UCSD-AML1 (cell line): ENCODE measurements around the gene HIVEP2.

Experiments
- DNase-seq: peaks from one replicate; lab custom pipeline; 2025; ENCODE audit not compliant: unreplicated experiment; lab: John Stamatoyannopoulos, UW

Gene HIVEP2

GRCh38 chr6:142821860-142822259 lies 123.1 kb downstream of the HIVEP2 start:
- DNase-seq = no peak

- no peak for DNase-seq
Measured at GRCh38 chr6:142821164-142821716, 123.7 kb downstream of the HIVEP2 start.

- no peak for DNase-seq
Measured at GRCh38 chr6:142820338-142821051, 124.5 kb downstream of the HIVEP2 start.

- peak; percentile 32 for DNase-seq
Measured at GRCh38 chr6:142819603-142820337, 125.2 kb downstream of the HIVEP2 start.

GRCh38 chr6:142816486-142816885 lies 128.5 kb downstream of the HIVEP2 start:
- no peak for DNase-seq

- no peak for DNase-seq
Measured at GRCh38 chr6:142816031-142816430, 128.9 kb downstream of the HIVEP2 start.

GRCh38 chr6:142811923-142812322 lies 133.1 kb downstream of the HIVEP2 start:
- DNase-seq = no peak

GRCh38 chr6:142810952-142811514 lies 133.9 kb downstream of the HIVEP2 start:
- no peak for DNase-seq

- DNase-seq = no peak
Measured at GRCh38 chr6:142809947-142810346, 135.0 kb downstream of the HIVEP2 start.

- DNase-seq = no peak
Measured at GRCh38 chr6:142808405-142809061, 136.4 kb downstream of the HIVEP2 start.

GRCh38 chr6:142805042-142805441 lies 139.9 kb downstream of the HIVEP2 start:
- DNase-seq = no peak

- DNase-seq = no peak
Measured at GRCh38 chr6:142804490-142804889, 140.5 kb downstream of the HIVEP2 start.

- no peak for DNase-seq
Measured at GRCh38 chr6:142803495-142804058, 141.4 kb downstream of the HIVEP2 start.

GRCh38 chr6:142803032-142803431 lies 141.9 kb downstream of the HIVEP2 start:
- DNase-seq = no peak

GRCh38 chr6:142802124-142802523 lies 142.9 kb downstream of the HIVEP2 start:
- DNase-seq = no peak

GRCh38 chr6:142800240-142800639 lies 144.7 kb downstream of the HIVEP2 start:
- no peak for DNase-seq

GRCh38 chr6:142799639-142800038 lies 145.3 kb downstream of the HIVEP2 start:
- DNase-seq = no peak

GRCh38 chr6:142797159-142797558 lies 147.8 kb downstream of the HIVEP2 start:
- DNase-seq = no peak

- DNase-seq = no peak
Measured at GRCh38 chr6:142796571-142796970, 148.4 kb downstream of the HIVEP2 start.

- no peak for DNase-seq
Measured at GRCh38 chr6:142796024-142796423, 149.0 kb downstream of the HIVEP2 start.

- no peak for DNase-seq
Measured at GRCh38 chr6:142794424-142794823, 150.6 kb downstream of the HIVEP2 start.
